ENCODE results near the gene EPHA2.
"Not testable (repeated sequence)": the region's sequence is repeated elsewhere in the genome, so short reads cannot be mapped to it uniquely, and the experiment has no call there.

The EPHA2 gene

DNA sequence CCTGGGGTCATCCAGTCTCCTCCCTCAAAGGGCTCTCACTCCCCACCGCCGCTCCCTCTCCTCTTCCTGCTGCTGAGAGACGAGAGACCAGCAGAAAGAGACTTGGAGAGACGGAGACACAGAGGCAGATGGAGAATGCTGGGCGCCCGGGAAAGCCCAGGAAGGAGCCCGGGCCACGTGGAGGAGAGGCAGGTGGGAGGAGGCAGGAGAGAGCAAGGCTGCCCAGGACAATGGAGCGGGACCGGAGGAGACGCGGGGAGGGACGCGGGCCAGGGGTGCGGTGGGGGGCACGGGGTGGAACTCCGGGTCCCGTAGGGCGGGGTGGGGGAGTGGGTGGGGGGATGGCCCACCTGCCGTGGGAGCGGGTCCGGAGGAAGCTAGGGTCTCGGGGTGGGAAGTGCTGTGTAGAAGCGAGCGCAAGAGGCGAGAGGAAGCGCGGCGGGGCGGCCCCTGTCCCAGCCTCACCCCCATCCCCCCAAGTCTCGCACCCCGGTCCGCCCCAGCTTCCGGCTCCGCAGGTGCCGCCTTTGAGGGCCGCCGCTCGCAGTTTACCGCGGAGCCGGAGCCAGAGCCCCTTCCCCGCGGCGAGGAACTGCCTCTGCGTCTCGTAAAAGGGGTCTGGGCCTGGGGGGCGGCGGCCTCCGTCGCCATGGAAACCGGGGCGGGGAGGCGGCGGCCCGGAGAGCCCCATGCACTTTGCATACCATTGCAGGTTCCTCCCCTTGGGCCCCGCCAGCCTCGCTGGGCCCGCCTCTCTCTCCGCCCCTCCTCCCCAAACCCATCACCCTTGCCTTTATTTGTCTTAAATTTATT is 11.7 kb upstream of the EPHA2 start:
- peak; percentile 89 for DNase-seq

- DNase-seq = no peak
Observed at GRCh38 chr1:16166117-16166516, 10.2 kb upstream of the EPHA2 start.

- DNase-seq = no peak
Observed at GRCh38 chr1:16165548-16165947, 9.7 kb upstream of the EPHA2 start.

- DNase-seq = peak; percentile 17
Observed at GRCh38 chr1:16165073-16165364, 9.2 kb upstream of the EPHA2 start.

DNA sequence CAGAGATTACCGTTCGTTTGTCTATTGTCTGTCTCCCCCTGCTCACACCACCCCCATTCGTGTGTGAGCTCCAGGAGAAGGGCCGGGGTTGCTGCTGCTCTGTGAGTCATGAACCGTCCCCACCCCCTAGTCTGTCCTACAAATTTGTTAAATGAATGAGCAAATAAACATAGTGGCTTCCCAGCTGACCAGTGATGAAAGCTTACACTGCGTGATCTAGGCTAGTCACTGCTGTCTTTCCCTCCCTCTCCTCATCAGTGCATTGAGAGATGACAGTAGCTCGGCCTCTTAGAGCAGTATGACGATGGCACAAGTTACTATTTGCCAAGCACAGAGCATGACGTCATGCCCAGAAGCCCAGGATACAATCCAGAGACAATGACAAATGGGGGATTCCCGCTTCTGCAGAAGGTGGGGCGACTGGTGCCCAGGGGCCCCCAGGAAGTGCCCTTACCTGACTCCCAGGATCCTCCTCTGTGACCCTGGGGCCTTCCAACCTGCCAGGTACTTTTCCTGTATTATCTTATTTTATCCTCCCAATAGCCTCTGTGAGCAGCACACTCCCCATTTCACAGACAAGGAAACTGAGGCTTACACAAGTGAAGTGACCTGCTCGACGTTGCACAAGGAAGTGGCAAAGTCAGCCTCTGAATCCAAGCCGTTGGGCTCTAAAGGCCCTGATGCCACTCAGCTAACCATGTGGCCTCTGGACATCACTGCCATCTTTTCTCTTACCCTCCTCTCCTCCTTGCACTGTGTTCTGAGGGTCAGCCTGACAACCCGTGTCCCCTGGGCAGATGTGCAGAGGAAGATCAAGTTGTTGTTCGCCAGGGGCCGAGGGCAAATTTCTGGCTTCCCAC is 8.6 kb upstream of the EPHA2 start:
- DNase-seq = peak; percentile 84

DNA sequence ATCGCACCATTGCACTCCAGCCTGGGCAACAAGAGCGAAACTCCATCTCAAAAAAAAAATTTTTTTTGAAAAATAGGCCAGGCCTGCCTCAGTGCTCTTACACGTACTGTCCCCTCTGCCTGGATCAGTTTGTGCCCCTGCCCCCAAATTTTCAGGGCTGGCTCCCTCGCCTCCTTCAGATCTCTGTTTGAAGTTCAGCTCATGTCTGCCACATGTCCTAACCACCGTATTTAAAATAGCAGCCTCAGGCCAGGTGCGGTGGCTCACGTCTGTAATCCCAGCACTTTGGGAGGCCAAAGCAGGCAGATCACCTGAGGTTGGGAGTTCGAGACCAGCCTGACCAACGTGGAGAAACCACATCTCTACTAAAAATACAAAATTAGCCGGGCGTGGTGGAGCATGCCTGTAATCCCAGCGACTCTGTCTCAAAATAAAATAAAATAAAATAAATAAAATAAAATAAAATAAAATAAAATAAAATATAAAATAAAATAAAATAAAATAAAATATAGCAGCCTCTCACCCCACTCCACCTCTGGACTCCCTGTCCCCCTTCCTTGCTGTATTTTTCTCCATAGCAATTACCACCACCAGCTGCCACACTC is 7.8 kb upstream of the EPHA2 start:
- not testable (repeated sequence) for DNase-seq

GRCh38 chr1:16162163-16162822 is 6.4 kb upstream of the EPHA2 start:
- DNase-seq = no peak

GRCh38 chr1:16161717-16162116 is 5.8 kb upstream of the EPHA2 start:
- no peak for DNase-seq

DNA sequence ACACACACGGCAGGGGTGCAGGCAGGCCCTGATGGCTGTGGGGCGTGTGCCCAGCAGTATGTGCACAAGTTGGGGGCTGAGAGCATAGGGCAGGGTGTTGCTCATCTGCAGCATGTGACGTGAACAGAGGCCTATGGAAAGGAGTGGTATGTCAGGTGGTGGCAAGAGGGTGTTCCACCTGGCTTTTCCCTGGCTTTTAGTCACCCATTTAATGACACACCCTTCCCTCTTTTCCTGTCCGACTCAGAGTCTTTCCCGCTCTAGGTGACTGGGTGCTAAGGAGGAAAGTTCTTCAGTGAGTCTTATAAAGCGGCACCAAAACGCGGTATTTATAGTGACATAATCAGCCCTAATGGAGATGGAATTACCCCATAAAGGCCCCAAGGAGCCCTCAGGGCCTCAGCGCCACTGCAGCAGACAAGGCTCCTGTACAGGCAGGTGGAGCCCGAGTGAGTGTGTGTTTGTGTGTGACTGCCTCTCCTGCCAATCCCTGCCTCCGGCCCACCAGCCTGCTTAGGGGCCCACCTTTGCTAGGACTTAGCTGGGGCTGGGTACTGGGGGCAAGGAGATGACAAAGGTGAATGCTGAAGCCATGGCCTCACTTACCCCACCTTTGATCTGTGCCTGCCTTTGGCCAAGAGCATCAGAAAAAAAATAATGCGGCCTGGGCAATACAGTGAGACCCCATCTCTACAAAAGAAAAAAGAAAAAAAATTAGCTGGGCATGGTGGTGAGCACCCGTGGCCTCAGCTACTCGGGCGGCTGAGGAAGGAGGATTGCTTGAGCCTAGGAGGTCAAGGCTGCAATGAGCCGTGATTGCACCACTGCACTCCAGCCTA is 3.3 kb upstream of the EPHA2 start:
- DNase-seq = no peak

DNA sequence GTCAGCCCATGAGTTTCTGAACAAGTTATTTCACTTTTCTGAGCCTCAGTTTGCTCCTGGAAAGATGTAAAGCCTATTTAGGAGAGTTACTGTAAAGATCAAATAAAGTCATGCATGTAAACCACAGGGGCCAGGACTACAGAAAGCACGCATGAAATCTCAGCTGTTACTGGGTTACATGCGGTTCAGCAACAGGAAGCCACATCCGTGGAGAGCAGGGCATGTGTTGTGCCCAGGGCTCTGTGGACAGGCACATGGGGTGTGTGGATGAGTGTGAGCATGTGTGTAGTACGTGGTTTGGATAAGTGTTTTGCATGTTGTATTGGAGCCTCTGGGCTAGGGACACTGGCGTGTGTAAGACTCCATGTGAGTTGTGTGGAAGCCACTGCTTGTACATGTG is 2.2 kb upstream of the EPHA2 start:
- DNase-seq = no peak

- no peak for DNase-seq
Observed at GRCh38 chr1:16156848-16157495, 1.1 kb upstream of the EPHA2 start.

DNA sequence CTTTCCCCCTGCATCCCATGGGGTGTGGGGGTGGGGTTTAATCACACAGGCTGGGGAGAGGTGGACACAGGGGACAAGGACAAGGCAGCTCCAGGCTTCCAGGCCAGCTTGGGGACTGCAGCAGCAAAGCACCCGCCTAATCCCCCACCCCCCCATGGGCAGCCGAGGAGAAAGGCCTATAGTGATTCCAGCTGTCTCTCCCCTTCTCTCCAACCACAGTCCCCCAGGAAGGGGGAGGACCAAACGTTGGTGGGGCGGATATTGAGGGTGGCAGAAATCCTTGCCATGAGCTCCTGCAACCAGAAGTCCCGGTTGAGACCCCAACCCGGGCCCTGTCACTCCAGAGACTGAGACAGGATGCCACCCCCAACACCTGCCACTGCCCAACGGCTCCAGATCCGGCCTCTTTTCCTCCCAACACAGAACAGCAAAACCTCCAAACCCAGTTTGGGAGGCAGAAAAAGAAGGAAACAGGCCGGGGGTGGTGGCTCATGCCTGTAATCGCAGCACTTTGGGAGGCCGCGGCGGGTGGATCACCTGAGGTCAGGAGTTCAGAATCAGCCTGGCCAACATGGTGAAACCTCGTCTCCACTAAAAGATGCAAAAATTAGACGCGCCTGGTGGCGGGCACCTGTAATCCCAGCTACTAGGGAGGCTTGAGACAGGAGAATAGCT is 1.7 kb downstream of the EPHA2 start:
- peak; percentile 77 for DNase-seq

DNA sequence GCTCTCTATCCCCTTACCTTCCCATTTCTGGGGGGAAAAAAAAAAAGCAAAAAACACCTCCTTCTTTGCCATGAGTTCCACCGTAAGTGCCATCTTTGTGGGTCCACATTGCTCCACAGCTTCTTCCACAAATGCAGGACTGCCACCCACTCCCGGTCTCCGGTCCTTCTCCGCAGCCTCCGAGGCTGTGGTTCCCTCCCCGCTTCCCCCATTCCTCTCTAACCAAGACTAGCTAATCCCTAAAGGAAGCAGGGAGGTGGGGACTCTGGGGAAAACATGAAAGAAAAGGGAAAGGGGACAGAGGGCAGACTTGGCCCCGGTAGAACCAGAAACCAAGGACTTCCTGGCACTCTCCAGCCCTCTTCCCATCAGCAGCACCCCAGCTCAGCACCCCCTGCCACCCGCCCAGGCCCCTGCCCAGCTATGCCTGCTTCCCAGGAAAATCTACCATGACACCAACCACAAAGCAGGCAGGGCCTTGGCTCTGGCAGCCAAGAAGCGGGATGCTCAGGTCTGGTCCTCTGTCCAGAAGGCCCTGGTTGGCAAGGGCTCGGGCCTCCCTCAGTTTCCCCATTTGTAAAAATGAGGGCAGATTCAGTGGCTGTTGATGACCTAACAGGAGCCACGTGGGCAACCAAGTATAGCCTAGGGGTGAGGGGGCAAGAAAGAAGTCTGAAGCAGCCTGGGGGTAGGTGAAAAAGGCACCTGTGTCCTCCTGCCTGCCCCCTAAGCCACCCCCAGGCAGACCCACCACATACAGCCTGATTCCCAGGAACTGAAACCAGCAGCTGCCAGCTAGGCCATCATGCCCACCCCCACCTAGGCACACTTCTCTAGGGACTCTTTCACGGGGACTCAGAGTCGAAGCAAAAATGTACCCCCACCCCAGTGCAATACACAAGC is 2.5 kb downstream of the EPHA2 start:
- peak; percentile 68 for DNase-seq

GRCh38 chr1:16152481-16153087 is 3.3 kb downstream of the EPHA2 start:
- peak; percentile 73 for DNase-seq

DNA sequence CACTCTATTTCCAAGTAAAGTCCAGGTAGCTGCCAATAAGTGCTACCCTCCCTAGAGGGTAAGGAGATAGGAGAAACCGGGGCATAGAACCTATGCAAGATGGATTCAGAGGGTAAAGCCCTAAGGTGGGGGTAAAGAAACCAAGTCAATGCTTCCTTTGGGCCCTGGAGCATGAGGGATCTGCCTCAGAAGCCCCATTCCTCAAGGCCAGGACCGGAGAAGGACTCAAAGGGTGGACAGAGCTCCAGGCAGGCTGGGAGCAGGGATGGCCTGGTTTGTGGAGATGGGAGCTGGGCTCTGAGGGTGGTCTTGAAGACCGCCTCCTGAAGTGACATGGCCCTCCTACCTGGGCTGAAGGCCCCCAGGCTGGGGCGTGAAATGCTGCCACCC is 3.9 kb downstream of the EPHA2 start:
- DNase-seq = no peak

- peak; percentile 70 for DNase-seq
Observed at GRCh38 chr1:16151196-16151994, 4.5 kb downstream of the EPHA2 start.

DNA sequence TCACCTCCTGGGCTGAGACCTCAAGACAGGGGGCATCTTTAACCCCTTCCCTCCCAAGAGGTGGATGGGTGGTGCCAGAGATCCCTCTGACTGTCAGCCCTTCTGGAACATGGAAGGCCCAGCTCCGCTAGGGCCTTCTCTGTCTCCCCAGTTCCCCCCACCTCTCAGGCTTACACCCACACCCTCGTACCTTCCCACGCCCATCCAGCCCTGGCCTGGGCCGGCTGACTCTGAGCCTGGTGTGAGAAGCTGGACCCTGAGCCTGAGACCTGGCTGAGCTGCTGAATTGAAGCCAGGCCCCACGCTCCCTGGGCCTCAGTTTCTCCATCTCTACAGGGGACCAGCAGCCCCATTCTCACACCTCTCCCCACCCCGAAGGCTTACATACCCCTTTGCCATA is 5.4 kb downstream of the EPHA2 start:
- no peak for DNase-seq

DNA sequence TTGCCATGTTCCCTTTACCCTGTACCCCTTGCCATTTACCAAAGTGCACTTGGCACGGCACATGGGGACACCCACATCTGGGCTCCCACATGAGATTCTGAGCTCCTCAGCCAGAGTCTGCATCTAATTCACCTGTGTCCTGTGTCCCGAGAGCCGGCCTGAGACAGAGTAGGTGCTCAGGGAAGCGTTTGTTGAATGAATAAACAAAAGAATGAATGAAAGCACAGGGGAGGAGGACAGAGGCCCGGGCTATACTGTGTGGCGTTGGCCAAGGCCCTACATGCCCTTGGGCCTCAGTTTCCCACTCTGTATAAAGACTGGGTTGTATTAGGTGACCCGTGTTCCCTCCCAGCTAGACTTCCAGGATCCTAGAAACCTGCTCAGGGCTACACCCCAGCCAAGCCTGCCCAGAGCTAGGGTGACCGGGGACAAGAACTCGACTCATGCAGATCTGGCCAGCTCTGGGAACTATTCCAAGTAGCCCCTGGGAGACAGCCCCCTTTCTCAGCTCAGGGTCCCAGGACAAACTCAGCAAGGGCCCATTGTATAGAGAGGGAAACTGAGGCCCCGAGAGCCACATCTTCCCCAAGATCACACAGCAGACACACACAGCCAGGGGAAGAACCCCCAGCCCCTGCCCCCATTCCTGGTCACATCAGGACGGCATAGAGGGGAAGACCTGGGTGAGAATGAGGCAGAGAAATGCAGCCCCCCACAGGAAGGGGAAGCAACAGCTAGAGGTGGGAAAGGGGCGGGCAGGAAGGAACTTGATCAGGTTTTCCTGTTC is 6.0 kb downstream of the EPHA2 start:
- DNase-seq = no peak

All from eye (tissue), 1 donor.